ENCODE measurements around the gene TMEM98. TPM values are rescaled to one million over a fixed set of nuclear protein-coding genes. Genes with fewer than 3 reads are reported as not detected.
"Not testable (repeated sequence)": the region's sequence is repeated elsewhere in the genome, so short reads cannot be mapped to it uniquely, and the experiment has no call there.

The TMEM98 gene
- total RNA-seq, 1 donor from 2014 or later: 72.9 TPM

DNA sequence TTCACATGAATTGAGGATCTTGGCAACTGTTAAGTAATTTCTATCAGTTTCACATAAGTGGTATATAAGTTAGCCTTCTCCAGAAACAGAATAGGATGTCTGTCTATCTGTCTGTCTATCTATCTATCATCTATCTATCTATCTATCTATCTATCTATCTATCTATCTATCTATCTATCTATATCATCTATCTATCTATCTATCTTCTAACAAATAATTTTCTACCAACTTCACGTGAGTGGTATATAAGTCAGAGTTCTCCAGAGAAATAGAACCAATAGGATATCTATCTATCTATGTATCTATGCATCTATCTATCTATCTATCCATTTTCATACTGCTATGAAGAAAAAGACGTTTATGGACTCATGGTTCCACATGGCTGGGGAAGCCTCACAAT is 52.3 kb downstream of the TMEM98 start:
- TF ChIP-seq, protein P1, sequence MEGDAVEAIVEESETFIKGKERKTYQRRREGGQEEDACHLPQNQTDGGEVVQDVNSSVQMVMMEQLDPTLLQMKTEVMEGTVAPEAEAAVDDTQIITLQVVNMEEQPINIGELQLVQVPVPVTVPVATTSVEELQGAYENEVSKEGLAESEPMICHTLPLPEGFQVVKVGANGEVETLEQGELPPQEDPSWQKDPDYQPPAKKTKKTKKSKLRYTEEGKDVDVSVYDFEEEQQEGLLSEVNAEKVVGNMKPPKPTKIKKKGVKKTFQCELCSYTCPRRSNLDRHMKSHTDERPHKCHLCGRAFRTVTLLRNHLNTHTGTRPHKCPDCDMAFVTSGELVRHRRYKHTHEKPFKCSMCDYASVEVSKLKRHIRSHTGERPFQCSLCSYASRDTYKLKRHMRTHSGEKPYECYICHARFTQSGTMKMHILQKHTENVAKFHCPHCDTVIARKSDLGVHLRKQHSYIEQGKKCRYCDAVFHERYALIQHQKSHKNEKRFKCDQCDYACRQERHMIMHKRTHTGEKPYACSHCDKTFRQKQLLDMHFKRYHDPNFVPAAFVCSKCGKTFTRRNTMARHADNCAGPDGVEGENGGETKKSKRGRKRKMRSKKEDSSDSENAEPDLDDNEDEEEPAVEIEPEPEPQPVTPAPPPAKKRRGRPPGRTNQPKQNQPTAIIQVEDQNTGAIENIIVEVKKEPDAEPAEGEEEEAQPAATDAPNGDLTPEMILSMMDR (IDR thresholded peaks at IDR 0.05): no peak
- Histone ChIP-seq H3K4me1 (no peaks in the 10 kb centered on the region), H3K36me3 (no peaks in the 10 kb centered on the region), H3K27ac (no peak overlapping the region), H3K4me3 (no peak overlapping the region), H3K27me3 (no peaks in the 10 kb centered on the region), H3K9me3 (no peaks in the 10 kb centered on the region)
- DNase-seq (no peak), ATAC-seq (no peak)
- intact Hi-C loops (cut with DNase I): no loop called here

DNA sequence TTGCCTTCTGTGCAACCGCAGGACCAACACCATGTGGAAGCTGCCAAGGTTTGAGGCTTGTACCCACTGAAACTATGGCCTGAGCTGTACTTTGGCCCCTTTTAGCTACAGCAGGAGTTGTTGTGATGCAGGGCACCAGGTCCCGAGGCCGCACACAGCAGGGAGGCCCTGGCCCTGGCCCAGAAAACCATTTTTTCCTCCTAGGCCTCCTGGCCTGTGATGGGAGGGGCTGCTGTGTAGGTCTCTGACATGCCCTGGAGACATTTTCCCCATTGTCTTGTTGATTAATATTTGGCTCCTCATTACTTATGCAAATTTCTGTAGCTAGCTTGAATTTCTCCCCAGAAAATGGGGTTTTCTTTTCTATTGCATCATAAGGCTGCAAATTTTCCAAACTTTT is 53.7 kb downstream of the TMEM98 start:
- H3K27me3 ChIP-seq; H3K36me3 ChIP-seq; H3K9me3 ChIP-seq; H3K4me3 ChIP-seq; ATAC-seq; H3K27ac ChIP-seq; DNase-seq; intact Hi-C loops (cut with DNase I); H3K4me1 ChIP-seq: not testable (repeated sequence)

DNA sequence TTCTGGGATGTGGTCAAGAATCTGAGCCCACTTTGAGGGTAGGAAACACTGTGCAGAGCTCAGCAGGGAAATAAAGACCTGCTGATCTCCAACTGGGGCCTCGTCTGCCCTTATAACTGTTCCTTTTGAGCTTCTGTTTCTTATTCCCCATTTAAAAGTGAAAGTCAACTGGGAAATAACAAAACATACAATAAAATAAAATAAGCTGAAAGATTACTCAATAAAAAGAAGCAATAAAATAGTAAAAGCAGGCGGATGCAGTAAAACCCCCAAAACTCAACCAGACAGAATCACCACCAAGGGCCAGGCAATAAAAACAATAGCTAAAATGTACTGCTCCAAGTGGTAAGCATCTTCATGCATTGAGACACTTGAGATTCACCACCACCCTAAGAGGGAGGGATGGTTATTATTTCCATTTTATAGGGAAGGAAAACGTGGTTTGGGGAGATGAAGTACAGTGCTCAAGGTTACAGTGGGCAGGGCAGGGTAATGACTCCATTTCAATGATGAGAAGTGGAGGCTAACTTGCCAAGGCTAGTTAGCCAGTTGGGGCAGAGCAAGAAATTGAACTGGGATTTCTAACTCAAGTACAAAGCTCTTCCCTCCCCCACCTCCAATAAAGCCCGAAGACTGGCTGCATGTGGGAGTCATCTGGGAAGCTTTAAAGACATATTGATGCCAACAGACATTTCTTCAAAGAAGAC is 57.2 kb downstream of the TMEM98 start:
- ATAC-seq (no peak), DNase-seq (no peak)
- H3K9me3 ChIP-seq: peaks cover 12% of the 10 kb centered on the region
- no peaks in the 10 kb centered on the region for H3K4me1 ChIP-seq
- TF ChIP-seq, protein P1 (IDR thresholded peaks at IDR 0.05): no peak
- no peaks in the 10 kb centered on the region for H3K36me3 ChIP-seq
- H3K27ac ChIP-seq: no peak overlapping the region
- intact Hi-C loops (cut with DNase I): no loop called here
- no peak overlapping the region for H3K4me3 ChIP-seq
- no peaks in the 10 kb centered on the region for H3K27me3 ChIP-seq

DNA sequence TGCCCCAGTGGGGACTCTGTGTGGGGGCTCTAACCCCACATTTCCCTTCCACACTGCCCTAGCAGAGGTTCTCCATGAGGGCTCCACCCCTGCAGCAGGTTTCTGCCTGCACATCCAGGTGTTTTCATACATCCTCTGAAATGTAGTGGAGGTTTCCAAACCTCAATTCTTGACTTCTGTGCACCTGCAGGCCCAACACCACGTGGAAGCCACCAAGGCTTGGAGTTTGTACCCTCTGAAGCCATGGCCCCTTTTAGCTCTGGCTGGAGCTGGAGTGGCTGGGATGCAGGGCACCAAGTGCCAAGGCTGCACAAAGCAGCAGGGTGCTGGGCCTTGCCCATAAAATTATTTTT is 59.5 kb downstream of the TMEM98 start:
- peaks cover 12% of the 10 kb centered on the region for H3K9me3 ChIP-seq
- H3K4me3 ChIP-seq; intact Hi-C loops (cut with DNase I); H3K27me3 ChIP-seq; ATAC-seq; H3K27ac ChIP-seq; H3K4me1 ChIP-seq; DNase-seq; H3K36me3 ChIP-seq: not testable (repeated sequence)

DNA sequence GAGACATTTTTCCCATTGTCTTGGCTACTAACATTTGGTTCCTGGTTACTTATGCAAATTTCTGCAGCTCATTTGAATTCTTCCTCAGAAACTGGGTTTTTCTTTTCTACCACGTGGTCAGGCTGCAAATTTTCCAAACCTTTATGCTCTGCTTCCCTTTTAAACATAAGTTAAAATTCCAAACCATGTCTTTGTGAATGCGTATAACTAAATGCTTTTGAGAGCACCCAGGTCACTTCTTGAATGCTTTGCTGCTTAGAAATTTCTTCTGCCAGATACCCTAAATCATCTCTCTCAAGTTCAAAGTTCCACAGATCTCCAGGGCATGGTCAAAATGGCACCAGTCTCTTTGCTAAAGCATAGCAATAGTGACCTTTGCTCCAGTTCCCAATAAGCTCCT is 59.9 kb downstream of the TMEM98 start:
- H3K36me3 ChIP-seq; DNase-seq; ATAC-seq; H3K27me3 ChIP-seq; H3K4me3 ChIP-seq; intact Hi-C loops (cut with DNase I); H3K4me1 ChIP-seq; H3K27ac ChIP-seq: not testable (repeated sequence)
- peaks cover 12% of the 10 kb centered on the region for H3K9me3 ChIP-seq

DNA sequence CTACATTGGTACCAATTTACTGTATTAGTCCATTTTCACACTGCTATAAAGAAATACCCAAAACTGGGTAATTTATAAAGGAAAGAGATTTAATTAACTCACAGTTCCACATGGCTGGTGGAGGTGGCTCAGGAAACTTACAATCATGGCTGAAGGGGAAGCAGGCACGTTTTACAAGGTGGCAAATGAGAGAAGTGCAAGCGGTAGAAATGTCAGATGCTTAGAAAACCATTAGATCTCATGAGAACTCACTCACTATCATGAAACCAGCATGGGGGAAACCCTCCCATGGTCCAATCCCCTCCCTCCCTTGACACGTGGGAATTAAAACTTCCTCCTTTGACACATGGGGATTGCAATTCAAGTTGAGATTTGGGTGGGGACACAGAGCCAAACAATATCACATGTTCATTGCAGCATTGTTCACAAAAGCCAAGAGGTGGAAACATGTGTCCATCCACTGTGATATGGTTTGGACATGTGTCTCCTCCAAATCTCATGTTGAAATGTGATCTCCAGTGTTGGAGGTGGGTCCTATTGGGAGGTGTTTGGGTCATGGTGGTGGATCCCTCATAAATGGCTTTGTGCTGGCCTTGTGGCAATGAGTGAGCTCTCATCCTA is 60.6 kb downstream of the TMEM98 start:
- Histone ChIP-seq H3K4me3 (no peak overlapping the region), H3K27ac (no peak overlapping the region), H3K9me3 (peaks cover 12% of the 10 kb centered on the region), H3K27me3 (no peaks in the 10 kb centered on the region), H3K4me1 (no peaks in the 10 kb centered on the region), H3K36me3 (no peaks in the 10 kb centered on the region)
- TF ChIP-seq, protein P1 (IDR thresholded peaks at IDR 0.05): no peak
- no peak for DNase-seq
- intact Hi-C loops (cut with DNase I): no loop called here
- ATAC-seq: no peak

DNA sequence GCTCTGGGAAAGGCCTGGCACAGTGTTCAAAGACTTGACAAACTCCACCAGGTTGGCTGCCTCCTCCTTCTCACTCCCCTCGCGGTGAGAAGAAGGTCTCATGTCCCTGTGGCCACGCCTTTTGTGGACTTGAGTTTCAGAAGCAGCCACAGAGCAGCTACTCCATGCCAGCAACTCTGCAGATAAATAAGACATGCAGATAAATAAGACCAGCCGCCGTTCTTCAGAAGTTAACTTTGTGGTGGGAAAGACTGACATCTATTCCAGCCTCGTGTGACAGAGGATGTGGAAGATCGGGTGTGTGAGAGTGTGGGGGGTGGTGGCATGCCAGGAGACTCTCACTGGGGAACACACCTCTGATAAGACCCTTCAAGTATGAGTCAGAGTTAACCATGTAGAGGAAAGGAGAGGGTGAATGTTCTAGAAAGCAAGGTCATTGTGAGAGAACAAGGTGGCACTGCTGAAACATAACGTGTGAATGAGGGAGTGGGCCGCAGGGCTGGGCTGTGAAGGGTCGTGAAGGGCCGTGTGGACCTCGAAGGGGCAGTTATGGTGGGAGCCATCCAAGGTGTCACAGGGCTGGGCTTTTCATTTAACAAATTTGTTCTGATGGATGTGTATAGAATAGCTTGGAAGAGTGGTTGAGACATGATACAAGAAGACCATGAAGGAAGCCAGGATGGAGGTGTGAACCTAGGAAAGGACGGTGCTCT is 64.5 kb downstream of the TMEM98 start:
- H3K36me3 ChIP-seq: no peaks in the 10 kb centered on the region
- H3K4me1 ChIP-seq: no peaks in the 10 kb centered on the region
- no peaks in the 10 kb centered on the region for H3K27me3 ChIP-seq
- no peak for DNase-seq
- H3K4me3 ChIP-seq: no peak overlapping the region
- intact Hi-C loops (cut with DNase I): no loop called here
- ATAC-seq: no peak
- H3K27ac ChIP-seq: no peak overlapping the region
- TF ChIP-seq, protein P1 (IDR thresholded peaks at IDR 0.05): no peak
- peaks cover 11% of the 10 kb centered on the region for H3K9me3 ChIP-seq
